Natural killer cell (primary cell): Measurements from ENCODE around the gene EIF1. TPM values are rescaled to one million over a fixed set of nuclear protein-coding genes. Genes with fewer than 3 reads are reported as not detected.

Experiments
- ATAC-seq, 3 donors: fragments of 150-1000 bp in 2 of 3; fragments of 200-7000 bp in 1 of 3; cut with Tn5 transposase; 1 replicate in 1 of 3; 2 replicates in 2 of 3; pipeline ENCODE4 v1.10.0; 2021; ENCODE audit warnings: mild to moderate bottlenecking in 2 of 3, moderate library complexity in 2 of 3
- DNase-seq, 2 donors: peaks; one replicate each; pipeline versions ENCODE4 v3.0.0 to v3.0.0-alpha.2; 2013 to 2021; ENCODE audit warnings: mixed read lengths in 1 of 2
- H3K27ac ChIP-seq: one replicate; pipeline ENCODE4 v1.5.1; 2013; ENCODE audit warnings: mild to moderate bottlenecking, low read length
- H3K27me3 ChIP-seq: one replicate; pipeline ENCODE4 v1.6.1; 2013; ENCODE audit warnings: low read length; ENCODE audit not compliant: control insufficient read depth, insufficient read depth
- H3K36me3 ChIP-seq: one replicate; pipeline ENCODE4 v1.6.1; 2013; ENCODE audit warnings: low read length; ENCODE audit not compliant: control insufficient read depth, insufficient read depth
- H3K4me1 ChIP-seq: one replicate; pipeline ENCODE4 v1.6.1; 2013; ENCODE audit warnings: low read length; ENCODE audit not compliant: control insufficient read depth, insufficient read depth
- H3K4me3 ChIP-seq: one replicate; pipeline ENCODE4 v1.5.1; 2013; ENCODE audit warnings: low read length
- H3K9me3 ChIP-seq: one replicate; pipeline ENCODE4 v1.6.1; 2013; ENCODE audit warnings: low read length; ENCODE audit not compliant: control insufficient read depth, insufficient read depth
- H3K27ac Mint-ChIP-seq, 2 donors: one replicate each; pipeline ENCODE4 v1.8.0; 2022; ENCODE audit warnings: mild to moderate bottlenecking in 2 of 2, mixed read lengths in 2 of 2, moderate library complexity in 1 of 2
- H3K27me3 Mint-ChIP-seq, 2 donors: one replicate each; pipeline ENCODE4 v1.8.0; 2022; ENCODE audit warnings: low read depth in 2 of 2, mixed read lengths in 2 of 2
- H3K36me3 Mint-ChIP-seq: one replicate; pipeline ENCODE4 v1.8.0; 2022; ENCODE audit warnings: mixed read lengths
- H3K4me1 Mint-ChIP-seq, 2 donors: one replicate each; pipeline ENCODE4 v1.8.0; 2022; ENCODE audit warnings: mixed read lengths in 2 of 2
- H3K4me3 Mint-ChIP-seq: one replicate; pipeline ENCODE4 v1.8.0; 2022; ENCODE audit warnings: mild to moderate bottlenecking, moderate library complexity, mixed read lengths
- H3K9me3 Mint-ChIP-seq, 2 donors: one replicate each; pipeline ENCODE4 v1.8.0; 2022; ENCODE audit warnings: mixed read lengths in 2 of 2
- WGBS: methylation state at CpG from one replicate; pipeline ENCODE4 v1.1.7; 2013; ENCODE audit warnings: missing lambda C conversion rate; ENCODE audit not compliant: insufficient coverage; 5-methylcytosine and 5-hydroxymethylcytosine counted together
- intact Hi-C: fragments of 100-400 bp; cut with micrococcal nuclease; formaldehyde crosslinking; loops from one replicate; pipeline ENCODE4 v1.14.2; 2022
- total RNA-seq, 4 donors: library from RNA; stranded (reverse); fragments of 120-200 nt in 1 of 4; gene quantifications; one replicate each; pipeline versions ENCODE4 v1.2.3 to v1.2.4, GENCODE V29; 2013 to 2022
- TF ChIP-seq, protein P1 (sequence below): fragments of 200-600 bp; IDR thresholded peaks from one replicate; pipeline ENCODE4 v1.8.0; 2022; ENCODE audit warnings: antibody characterized with exemption

EIF1 gene
- total RNA-seq, 3 donors from 2014 or later (not counting 1 experiment from before 2014, with no cell fraction given): 2,034 to 2,368 (median 2,279) TPM

- intact Hi-C loops: no loop called here
- no peak for DNase-seq
- Histone ChIP-seq H3K27me3 (no peaks in the 10 kb centered on the region), H3K9me3 (no peaks in the 10 kb centered on the region), H3K4me3 (no peak overlapping the region), H3K27ac (no peak overlapping the region), H3K36me3 (no peaks in the 10 kb centered on the region), H3K4me1 (no peaks in the 10 kb centered on the region)
- H3K9me3 Mint-ChIP-seq: no peaks in the 10 kb centered on the region
- H3K36me3 Mint-ChIP-seq: no peaks in the 10 kb centered on the region
- no peaks in the 10 kb centered on the region for H3K4me1 Mint-ChIP-seq
- ATAC-seq: no peak
- 62% methylated on average over 12 of the region's 12 CpGs for WGBS
- peaks cover 18 to 20% of the 10 kb centered on the region in 2 donors for H3K27me3 Mint-ChIP-seq
- TF ChIP-seq, protein P1, sequence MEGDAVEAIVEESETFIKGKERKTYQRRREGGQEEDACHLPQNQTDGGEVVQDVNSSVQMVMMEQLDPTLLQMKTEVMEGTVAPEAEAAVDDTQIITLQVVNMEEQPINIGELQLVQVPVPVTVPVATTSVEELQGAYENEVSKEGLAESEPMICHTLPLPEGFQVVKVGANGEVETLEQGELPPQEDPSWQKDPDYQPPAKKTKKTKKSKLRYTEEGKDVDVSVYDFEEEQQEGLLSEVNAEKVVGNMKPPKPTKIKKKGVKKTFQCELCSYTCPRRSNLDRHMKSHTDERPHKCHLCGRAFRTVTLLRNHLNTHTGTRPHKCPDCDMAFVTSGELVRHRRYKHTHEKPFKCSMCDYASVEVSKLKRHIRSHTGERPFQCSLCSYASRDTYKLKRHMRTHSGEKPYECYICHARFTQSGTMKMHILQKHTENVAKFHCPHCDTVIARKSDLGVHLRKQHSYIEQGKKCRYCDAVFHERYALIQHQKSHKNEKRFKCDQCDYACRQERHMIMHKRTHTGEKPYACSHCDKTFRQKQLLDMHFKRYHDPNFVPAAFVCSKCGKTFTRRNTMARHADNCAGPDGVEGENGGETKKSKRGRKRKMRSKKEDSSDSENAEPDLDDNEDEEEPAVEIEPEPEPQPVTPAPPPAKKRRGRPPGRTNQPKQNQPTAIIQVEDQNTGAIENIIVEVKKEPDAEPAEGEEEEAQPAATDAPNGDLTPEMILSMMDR: no peak
- H3K27ac Mint-ChIP-seq: no peak overlapping the region
- no peak overlapping the region for H3K4me3 Mint-ChIP-seq
Measured at GRCh38 chr17:41728056-41728455, 39.4 kb downstream of the EIF1 start.

- WGBS: 39% methylated on average over 4 of the region's 4 CpGs
- H3K4me1 ChIP-seq: peaks cover 11% of the 10 kb centered on the region
- Mint-ChIP-seq H3K4me1 (no peaks in the 10 kb centered on the region), H3K4me3 (no peak overlapping the region), H3K9me3 (no peaks in the 10 kb centered on the region), H3K27me3 (peaks cover 26 to 28% of the 10 kb centered on the region in 2 donors), H3K36me3 (no peaks in the 10 kb centered on the region), H3K27ac (no peak overlapping the region)
- H3K4me3 ChIP-seq: no peak overlapping the region
- peaks cover 18% of the 10 kb centered on the region for H3K27me3 ChIP-seq
- no peaks in the 10 kb centered on the region for H3K36me3 ChIP-seq
- TF ChIP-seq, protein P1: no peak
- peak in 1 of 3 donors; percentile 11 for ATAC-seq
- no peak for DNase-seq
- H3K9me3 ChIP-seq: no peaks in the 10 kb centered on the region
- no peak overlapping the region for H3K27ac ChIP-seq
- intact Hi-C loops: no loop called here
Measured at GRCh38 chr17:41730479-41730878, 41.8 kb downstream of the EIF1 start.

DNA sequence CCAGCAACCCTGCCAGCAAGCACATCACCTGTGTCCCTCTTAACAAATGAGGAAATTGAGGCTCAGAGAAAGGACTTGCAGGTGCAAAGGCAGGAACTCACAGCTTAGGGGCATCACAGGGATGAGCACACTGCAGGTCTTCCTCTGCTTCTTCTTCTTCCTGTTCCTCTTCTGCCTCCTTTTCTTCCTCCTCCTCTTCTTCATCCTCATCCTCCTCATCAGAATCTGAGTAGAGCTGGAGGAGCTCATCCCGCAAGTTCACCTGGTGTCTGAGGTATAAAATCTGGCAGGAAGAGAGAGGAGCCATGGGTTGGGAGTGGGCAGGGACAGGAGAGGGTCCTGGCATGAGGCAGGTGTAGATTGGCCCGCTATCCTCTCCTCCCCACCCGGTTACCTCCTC is 43.2 kb downstream of the EIF1 start:
- Mint-ChIP-seq H3K27ac (no peak overlapping the region), H3K9me3 (no peaks in the 10 kb centered on the region), H3K27me3 (peaks cover 36 to 39% of the 10 kb centered on the region in 2 donors), H3K36me3 (no peaks in the 10 kb centered on the region), H3K4me1 (no peaks in the 10 kb centered on the region), H3K4me3 (no peak overlapping the region)
- Histone ChIP-seq H3K27me3 (peaks cover 21% of the 10 kb centered on the region), H3K27ac (no peak overlapping the region), H3K9me3 (no peaks in the 10 kb centered on the region), H3K4me3 (no peak overlapping the region), H3K4me1 (peaks cover 11% of the 10 kb centered on the region), H3K36me3 (no peaks in the 10 kb centered on the region)
- 50% methylated on average over 1 of the region's 3 CpGs for WGBS
- intact Hi-C loops: no loop called here
- ATAC-seq: no peak
- TF ChIP-seq, protein P1: no peak
- DNase-seq: no peak
